Ascending aorta (tissue), 2 donors: ENCODE data around the gene KCTD12. TPM values are rescaled to one million over a fixed set of nuclear protein-coding genes. Genes with fewer than 3 reads are reported as not detected.

Experiments
- DNase-seq, 2 donors: peaks; one replicate each; pipeline ENCODE4 v3.0.0-alpha.2; 2019; ENCODE audit warnings: low spot score in 2 of 2
- H3K27ac ChIP-seq, 2 donors: fragments of 200-600 bp; sonication (generic); one replicate each; pipeline ENCODE4 v1.5.1; 2016 to 2017; ENCODE audit warnings: mild to moderate bottlenecking in 1 of 2
- H3K27me3 ChIP-seq: fragments of 200-600 bp; sonication (generic); one replicate; pipeline ENCODE4 v1.5.1; 2017
- H3K36me3 ChIP-seq, 2 donors: fragments of 200-600 bp; sonication (generic); one replicate each; pipeline ENCODE4 v1.5.1; 2016
- H3K4me1 ChIP-seq, 2 donors: fragments of 200-600 bp; sonication (generic); one replicate each; pipeline ENCODE4 v1.5.1; 2016 to 2017; ENCODE audit warnings: mild to moderate bottlenecking in 1 of 2
- H3K4me3 ChIP-seq, 2 donors: fragments of 200-600 bp; sonication (generic); one replicate each; pipeline ENCODE4 v1.5.1; 2016 to 2017; ENCODE audit warnings: mild to moderate bottlenecking in 1 of 2
- H3K9me3 ChIP-seq, 2 donors: fragments of 200-600 bp; sonication (generic); one replicate each; pipeline ENCODE4 v1.5.1; 2016
- CTCF ChIP-seq, 3 experiments: fragments of 200-600 bp in 2 of 3; fragments of 450-650 bp in 1 of 3; sonication (generic) in 2 of 3; IDR thresholded peaks; one replicate each; pipeline ENCODE4 v1.5.1; 2016 to 2019; ENCODE audit warnings: antibody characterized with exemption in 3 of 3, mild to moderate bottlenecking in 1 of 3, moderate library complexity in 1 of 3
- intact Hi-C: fragments of 100-400 bp; cut with DNase I; formaldehyde crosslinking; loops from one replicate; pipeline ENCODE4 v1.15.1; 2023
- total RNA-seq: library from RNA; depleted of rRNA; stranded (reverse); fragments of >200 nt; gene quantifications from one replicate; pipeline ENCODE4 v1.1.0, GENCODE V29; 2016

Gene KCTD12
- total RNA-seq, 1 donor from 2014 or later, result 120 TPM

DNA sequence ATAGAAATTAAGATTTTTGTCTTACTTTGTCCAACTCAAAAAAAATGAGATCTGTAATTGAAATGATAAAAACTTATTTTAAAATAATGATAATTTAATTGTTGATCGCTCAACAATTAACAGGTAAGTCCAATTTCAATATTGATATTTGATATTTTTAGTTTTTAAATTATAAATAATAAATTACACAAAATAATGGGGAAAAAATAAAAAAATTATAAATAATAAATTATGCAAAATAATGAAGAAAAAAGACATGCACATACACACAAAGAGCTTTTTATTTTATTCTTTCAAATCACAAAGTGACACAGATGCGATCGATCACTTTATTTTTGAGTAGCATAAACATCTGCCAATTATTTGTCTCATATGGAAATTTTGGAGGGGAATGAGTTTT lies 40.8 kb downstream of the KCTD12 start:
- Histone ChIP-seq H3K36me3 (no peaks in the 10 kb centered on the region), H3K27me3 (no peaks in the 10 kb centered on the region), H3K27ac (no peak overlapping the region), H3K4me1 (peaks cover 0 to 3% of the 10 kb centered on the region in 2 donors), H3K4me3 (no peak overlapping the region), H3K9me3 (no peaks in the 10 kb centered on the region)
- no peak for DNase-seq
- no peak for TF ChIP-seq CTCF (IDR thresholded peaks at IDR 0.05)
- intact Hi-C loops, result no loop called here

DNA sequence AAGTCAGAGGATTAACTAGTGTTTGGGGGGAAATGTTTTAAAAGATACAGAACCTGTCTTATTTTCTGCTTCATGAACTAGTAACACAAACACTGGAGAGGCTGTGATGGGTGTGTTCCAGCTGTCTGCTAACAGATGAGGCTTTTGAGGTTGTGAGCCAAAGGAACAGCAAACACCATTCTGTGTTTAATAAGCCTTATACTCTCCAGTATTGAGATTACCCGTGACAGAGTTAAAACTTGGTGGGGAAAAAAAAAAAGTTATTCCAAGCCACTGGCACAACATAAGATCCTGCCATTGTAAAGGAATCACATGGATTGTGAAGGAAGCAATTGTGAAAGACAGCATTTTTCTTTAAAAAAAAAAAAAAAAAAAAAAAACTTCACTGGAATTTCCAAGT lies 48.4 kb downstream of the KCTD12 start:
- TF ChIP-seq CTCF (IDR thresholded peaks at IDR 0.05), result no peak
- no peaks in the 10 kb centered on the region for H3K36me3 ChIP-seq

DNA sequence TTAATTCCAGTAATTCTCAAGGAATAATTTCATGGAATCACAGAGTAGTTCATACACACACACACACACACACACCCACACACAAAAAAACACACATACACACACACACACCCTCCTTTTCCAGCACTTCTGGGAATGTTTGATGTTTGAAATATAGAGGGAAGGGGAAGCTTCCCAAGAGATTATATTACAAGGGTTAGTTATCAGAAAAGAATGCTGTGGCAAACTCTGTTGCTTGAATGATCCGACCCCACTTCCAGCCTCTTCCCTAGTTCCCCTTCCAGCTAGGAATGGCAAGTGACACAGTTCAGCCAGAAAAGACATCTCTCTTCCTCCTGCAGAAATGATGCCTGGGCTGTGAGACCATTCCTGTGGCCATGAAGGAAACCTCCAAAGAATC lies 49.9 kb downstream of the KCTD12 start:
- no peak for DNase-seq
- Histone ChIP-seq H3K36me3 (no peaks in the 10 kb centered on the region), H3K4me1 (no peaks in the 10 kb centered on the region), H3K4me3 (no peak overlapping the region), H3K27ac (no peak overlapping the region), H3K27me3 (no peaks in the 10 kb centered on the region), H3K9me3 (no peaks in the 10 kb centered on the region)
- intact Hi-C loops, result no loop called here
- no peak for TF ChIP-seq CTCF (IDR thresholded peaks at IDR 0.05)

More for the DNA sequence above, 48.4 kb downstream of the KCTD12 start:
- no peak for DNase-seq
- no peaks in the 10 kb centered on the region for H3K9me3 ChIP-seq
- intact Hi-C loops, result no loop called here
- no peak overlapping the region for H3K27ac ChIP-seq
- H3K27me3 ChIP-seq, result no peaks in the 10 kb centered on the region
- no peaks in the 10 kb centered on the region for H3K4me1 ChIP-seq
- H3K4me3 ChIP-seq, result no peak overlapping the region

- intact Hi-C loops, result no loop called here
- Histone ChIP-seq H3K4me1 (peaks cover 0 to 4% of the 10 kb centered on the region in 2 donors), H3K9me3 (no peaks in the 10 kb centered on the region), H3K27me3 (no peaks in the 10 kb centered on the region), H3K36me3 (no peaks in the 10 kb centered on the region), H3K4me3 (no peak overlapping the region), H3K27ac (no peak overlapping the region)
- TF ChIP-seq CTCF (IDR thresholded peaks at IDR 0.05), result no peak
- DNase-seq, result no peak
Observed at GRCh38 chr13:76833441-76833954, 52.7 kb downstream of the KCTD12 start.

DNA sequence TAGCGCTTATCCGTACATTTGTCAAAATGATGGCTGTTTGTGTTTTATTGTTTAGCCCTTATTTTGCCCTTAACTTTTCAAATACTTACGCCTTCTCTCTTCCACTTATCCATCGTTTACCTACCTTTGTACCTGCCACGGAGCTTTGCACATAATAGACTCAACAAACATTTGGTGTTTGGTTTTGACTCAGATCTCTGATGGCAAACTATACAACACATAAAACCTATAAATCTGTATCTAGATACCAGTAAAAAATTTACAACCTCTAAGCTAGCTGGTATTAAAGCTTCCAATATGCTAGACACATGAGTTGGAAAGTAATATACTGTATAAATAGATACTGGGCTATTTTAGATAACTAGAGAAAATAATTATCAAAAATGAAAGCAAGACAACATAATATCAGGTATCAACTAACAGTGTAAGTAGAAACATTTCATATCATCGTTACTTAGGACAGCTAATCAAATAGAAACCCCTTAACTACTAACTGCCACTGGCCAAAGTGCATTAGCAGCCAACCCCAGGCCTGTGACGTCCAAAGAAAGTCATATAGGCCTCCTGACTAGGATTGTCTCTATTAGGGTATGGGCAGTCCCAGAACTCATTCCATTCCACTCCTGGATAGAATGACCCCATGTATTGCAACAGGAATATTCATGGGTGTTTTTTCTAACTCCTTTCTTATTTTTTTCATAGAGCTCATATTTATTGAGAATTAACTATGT lies 53.8 kb downstream of the KCTD12 start:
- no peak for TF ChIP-seq CTCF (IDR thresholded peaks at IDR 0.05)
- Histone ChIP-seq H3K4me3 (no peak overlapping the region), H3K4me1 (peaks cover 0 to 4% of the 10 kb centered on the region in 2 donors), H3K27ac (no peak overlapping the region), H3K9me3 (no peaks in the 10 kb centered on the region), H3K27me3 (no peaks in the 10 kb centered on the region), H3K36me3 (no peaks in the 10 kb centered on the region)
- intact Hi-C loops, result no loop called here
- DNase-seq, result no peak
